ENCODE results near the gene U2SURP. TPM values are rescaled to one million over a fixed set of nuclear protein-coding genes. Genes with fewer than 3 reads are reported as not detected.
"Not testable (repeated sequence)": the region's sequence is repeated elsewhere in the genome, so short reads cannot be mapped to it uniquely, and the experiment has no call there.

The U2SURP gene
- total RNA-seq, 4 donors from 2014 or later, result 25.4 to 70.8 (median 51.0) TPM

DNA sequence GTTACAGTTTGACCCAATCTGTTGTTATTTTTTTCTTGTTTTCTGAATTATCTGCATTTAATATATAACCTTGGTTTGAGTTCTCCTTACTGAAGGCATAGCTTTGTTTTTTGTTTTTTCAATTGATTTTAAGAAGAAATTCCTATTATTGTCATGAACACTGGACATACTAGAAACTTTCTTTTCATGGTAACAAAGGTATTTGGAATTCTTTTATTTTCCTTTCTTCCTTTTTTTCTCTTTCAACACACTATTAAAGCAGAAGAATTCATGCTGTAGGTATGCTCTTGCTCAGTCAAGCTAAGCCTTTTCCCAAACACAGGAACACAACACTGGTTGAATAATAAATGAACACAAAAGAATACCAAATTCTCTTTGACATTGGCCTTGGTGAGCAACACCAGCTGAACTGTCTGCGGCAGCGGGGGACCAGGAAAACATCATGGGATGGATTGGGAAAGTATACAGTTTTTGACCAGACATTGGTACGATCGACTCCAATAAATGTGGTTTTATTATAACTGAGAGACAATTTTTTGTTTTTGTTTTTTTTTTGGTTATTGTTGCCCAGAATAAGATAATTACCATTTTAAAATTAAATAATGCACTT is 23.1 kb downstream of the U2SURP start:
- DNase-seq, result no peak
- Histone ChIP-seq H3K9me3 (no peaks in the 10 kb centered on the region), H3K27me3 (no peaks in the 10 kb centered on the region), H3K4me1 (no peaks in the 10 kb centered on the region), H3K36me3 (peaks cover 0 to 99% (median 17%) of the 10 kb centered on the region in 3 donors), H3K4me3 (no peak overlapping the region), H3K27ac (no peak overlapping the region)
- intact Hi-C loops (cut with DNase I), result no loop called here
- WGBS, 2 donors, result 95 to 98% methylated on average over 4 of the region's 4 CpGs
- no peak for TF ChIP-seq POLR2A (IDR thresholded peaks at IDR 0.05)
- TF ChIP-seq, protein P1, sequence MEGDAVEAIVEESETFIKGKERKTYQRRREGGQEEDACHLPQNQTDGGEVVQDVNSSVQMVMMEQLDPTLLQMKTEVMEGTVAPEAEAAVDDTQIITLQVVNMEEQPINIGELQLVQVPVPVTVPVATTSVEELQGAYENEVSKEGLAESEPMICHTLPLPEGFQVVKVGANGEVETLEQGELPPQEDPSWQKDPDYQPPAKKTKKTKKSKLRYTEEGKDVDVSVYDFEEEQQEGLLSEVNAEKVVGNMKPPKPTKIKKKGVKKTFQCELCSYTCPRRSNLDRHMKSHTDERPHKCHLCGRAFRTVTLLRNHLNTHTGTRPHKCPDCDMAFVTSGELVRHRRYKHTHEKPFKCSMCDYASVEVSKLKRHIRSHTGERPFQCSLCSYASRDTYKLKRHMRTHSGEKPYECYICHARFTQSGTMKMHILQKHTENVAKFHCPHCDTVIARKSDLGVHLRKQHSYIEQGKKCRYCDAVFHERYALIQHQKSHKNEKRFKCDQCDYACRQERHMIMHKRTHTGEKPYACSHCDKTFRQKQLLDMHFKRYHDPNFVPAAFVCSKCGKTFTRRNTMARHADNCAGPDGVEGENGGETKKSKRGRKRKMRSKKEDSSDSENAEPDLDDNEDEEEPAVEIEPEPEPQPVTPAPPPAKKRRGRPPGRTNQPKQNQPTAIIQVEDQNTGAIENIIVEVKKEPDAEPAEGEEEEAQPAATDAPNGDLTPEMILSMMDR (IDR thresholded peaks at IDR 0.05), result no peak

DNA sequence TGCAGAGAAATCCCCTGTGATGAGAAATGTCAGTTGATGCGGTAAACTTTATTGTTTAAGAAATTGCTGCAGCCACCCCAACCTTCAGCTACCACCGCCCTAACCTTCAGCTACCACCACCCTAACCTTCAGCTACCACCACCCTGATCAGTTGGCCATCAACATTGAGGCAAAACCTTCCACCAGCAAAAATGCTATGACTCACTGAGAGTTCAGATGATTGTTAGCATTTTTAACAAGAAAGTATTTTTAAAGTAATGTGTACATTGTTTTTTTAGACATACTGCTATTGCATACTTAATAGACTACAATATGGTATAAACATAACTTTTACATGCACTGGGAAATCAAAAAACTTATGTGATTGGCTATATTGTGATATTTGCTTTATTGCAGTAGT is 30.0 kb downstream of the U2SURP start:
- no peak for DNase-seq
- intact Hi-C loops (cut with DNase I), result no loop called here
- Histone ChIP-seq H3K4me3 (no peak overlapping the region), H3K4me1 (no peaks in the 10 kb centered on the region), H3K36me3 (peaks cover 5 to 99% (median 10%) of the 10 kb centered on the region in 3 donors), H3K27me3 (no peaks in the 10 kb centered on the region), H3K27ac (no peak overlapping the region), H3K9me3 (no peaks in the 10 kb centered on the region)
- no peak for TF ChIP-seq POLR2A (IDR thresholded peaks at IDR 0.05)
- TF ChIP-seq, protein P1 (IDR thresholded peaks at IDR 0.05), result no peak
- 78 to 95% methylated on average over 2 of the region's 2 CpGs for WGBS, 2 donors

DNA sequence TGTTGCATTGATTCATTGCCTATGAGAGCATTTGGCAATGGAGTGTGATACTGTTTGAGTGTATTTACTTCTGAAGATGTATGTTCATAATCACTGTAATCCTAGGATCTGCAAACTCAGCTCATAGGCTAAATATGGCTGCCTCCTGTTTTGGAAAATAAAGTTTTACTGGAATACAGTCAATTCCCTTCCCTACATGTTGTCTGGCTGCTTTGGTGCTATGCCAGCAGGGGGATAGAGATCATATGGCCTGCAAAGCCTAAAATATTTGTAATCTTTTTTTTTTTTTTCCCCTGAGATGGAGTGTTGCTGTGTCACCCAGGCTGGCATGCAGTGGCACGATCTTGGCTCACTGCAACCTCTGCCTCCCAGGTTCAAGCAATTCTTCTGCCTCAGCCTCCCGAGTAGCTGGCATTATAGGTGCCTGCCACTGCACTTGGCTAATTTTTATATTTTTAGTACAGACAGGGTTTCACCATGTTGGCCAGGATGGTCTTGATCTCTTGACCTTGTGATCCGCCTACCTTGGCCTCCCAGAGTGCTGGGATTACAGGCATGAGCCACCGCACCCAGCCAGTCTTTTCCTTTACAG is 30.5 kb downstream of the U2SURP start:
- peaks cover 5 to 100% (median 13%) of the 10 kb centered on the region in 3 donors for H3K36me3 ChIP-seq
- H3K4me1 ChIP-seq; DNase-seq; H3K27me3 ChIP-seq; intact Hi-C loops (cut with DNase I); H3K9me3 ChIP-seq; H3K27ac ChIP-seq; H3K4me3 ChIP-seq: not testable (repeated sequence)
- WGBS, 2 donors, result 70 to 76% methylated on average over 4 of the region's 4 CpGs

DNA sequence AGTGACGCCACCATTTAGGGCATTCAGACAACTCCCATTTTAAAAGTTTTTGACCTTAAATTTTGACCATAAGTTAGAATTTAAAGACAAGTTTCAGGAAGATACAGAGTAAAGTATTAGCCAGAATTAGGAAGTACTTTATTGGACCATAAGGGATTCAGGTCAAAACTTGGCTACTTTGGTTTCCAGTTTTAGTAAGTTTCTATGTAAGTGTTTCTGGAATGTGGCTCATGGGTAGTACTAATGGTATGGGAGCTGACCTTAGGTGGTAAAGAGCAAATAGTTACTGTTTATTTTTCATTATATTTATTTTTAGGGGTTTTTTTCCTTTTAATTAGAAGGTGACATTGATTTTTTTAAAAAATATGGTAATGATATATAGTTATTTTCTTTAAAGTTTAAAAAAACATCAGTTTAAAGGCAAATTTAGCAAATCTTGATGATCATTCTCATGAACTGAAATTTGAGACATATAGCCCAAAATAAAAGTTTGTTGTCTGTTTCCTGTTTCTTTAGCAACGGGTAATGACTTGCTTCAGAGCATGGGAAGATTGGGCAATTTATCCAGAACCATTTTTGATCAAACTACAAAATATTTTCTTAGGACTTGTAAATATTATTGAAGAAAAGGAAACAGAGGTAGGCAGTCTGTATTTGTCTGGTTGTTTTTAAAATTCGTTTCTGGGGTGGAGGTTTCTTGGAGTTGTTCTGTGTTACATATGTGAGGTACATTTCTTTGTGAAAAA is 34.3 kb downstream of the U2SURP start:
- no peak for TF ChIP-seq POLR2A (IDR thresholded peaks at IDR 0.05)
- TF ChIP-seq, protein P1 (IDR thresholded peaks at IDR 0.05), result no peak

DNA sequence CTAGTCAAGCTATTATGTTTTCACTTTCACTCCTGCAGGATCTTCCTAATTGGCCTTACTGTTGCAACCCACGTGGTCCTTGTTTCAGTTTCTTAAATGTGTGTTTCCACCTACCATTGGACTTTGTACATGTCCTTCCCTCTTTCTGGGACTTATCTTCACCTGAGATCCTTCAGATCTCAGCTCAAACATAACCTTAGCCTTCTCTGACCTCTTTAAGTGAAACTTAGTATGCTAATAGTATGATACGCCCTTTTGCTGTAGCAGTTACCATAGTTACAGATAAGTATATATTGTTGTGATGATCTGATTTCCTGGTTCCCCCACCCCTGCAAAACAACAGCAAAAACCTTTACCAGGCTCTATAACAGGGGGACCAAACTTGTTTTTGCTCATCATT is 35.2 kb downstream of the U2SURP start:
- H3K4me3 ChIP-seq, result no peak overlapping the region
- no peaks in the 10 kb centered on the region for H3K27me3 ChIP-seq
- no peak for TF ChIP-seq POLR2A (IDR thresholded peaks at IDR 0.05)
- TF ChIP-seq, protein P1 (IDR thresholded peaks at IDR 0.05), result no peak
- no peak for DNase-seq
- no peaks in the 10 kb centered on the region for H3K9me3 ChIP-seq
- H3K27ac ChIP-seq, result no peak overlapping the region
- intact Hi-C loops (cut with DNase I), result no loop called here
- 60 to 76% methylated on average over 2 of the region's 2 CpGs for WGBS, 2 donors
- peaks cover 0 to 82% (median 11%) of the 10 kb centered on the region in 3 donors for H3K36me3 ChIP-seq
- H3K4me1 ChIP-seq, result no peaks in the 10 kb centered on the region

More for the DNA sequence above, 34.3 kb downstream of the U2SURP start:
- no peak overlapping the region for H3K4me3 ChIP-seq
- WGBS, 2 donors, result 75 to 84% methylated on average over 3 of the region's 3 CpGs
- peaks cover 0 to 92% (median 11%) of the 10 kb centered on the region in 3 donors for H3K36me3 ChIP-seq
- no peaks in the 10 kb centered on the region for H3K9me3 ChIP-seq
- no peak overlapping the region for H3K27ac ChIP-seq
- DNase-seq, result no peak
- no peaks in the 10 kb centered on the region for H3K4me1 ChIP-seq
- intact Hi-C loops (cut with DNase I), result no loop called here
- no peaks in the 10 kb centered on the region for H3K27me3 ChIP-seq
